Measurements from ENCODE around the gene ARHGEF2. TPM values are rescaled to one million over a fixed set of nuclear protein-coding genes. Genes with fewer than 3 reads are reported as not detected.

The ARHGEF2 gene
- total RNA-seq (2014; rRNA removed; shearing (Covaris generic)) (136 and 139 TPM in 2 replicates), polyA plus RNA-seq (2016; fragmentation: Nextera tagmentation; extraction: Ambion mirVana) (76.7 and 77.7 TPM in 2 replicates)

GRCh38 chr1:155978325-155978972, at the start of gene ARHGEF2:
Gene ARHGEF2 (minus strand): TSS chr1:155978547. CDS start chr1:155978427, 120 bp downstream.
- peak; percentile 74 for DNase-seq
- Histone ChIP-seq H4K20me1 (ENCODE audit: insufficient read depth) (0 out of 2 replicates have a peak, but pooled peaks cover 4% of the 10 kb centered on the region), H3K27me3 (replicated peaks; ENCODE audit: insufficient read depth) (no peaks in the 10 kb centered on the region), H3K9me3 (ENCODE audit: low read depth) (no peaks in the 10 kb centered on the region), H2AFZ (no peak within 1 kb of the TSS), H3K79me2 (ENCODE audit: insufficient read depth) (peaks cover 98% of the 10 kb centered on the region), H3K27ac (peak within 1 kb of the TSS; percentile 96), H3K9ac (peak within 1 kb of the TSS; percentile 97), H3K36me3 (ENCODE audit: low read depth) (0 out of 2 replicates have a peak, but pooled peaks cover 2% of the 10 kb centered on the region), H3K4me1 (ENCODE audit: insufficient read depth) (peaks cover 41% of the 10 kb centered on the region), H3K4me3 (peak within 1 kb of the TSS; percentile 94), H3K9me2 (ENCODE audit: insufficient read depth) (no peaks in the 10 kb centered on the region), H3K4me2 (ENCODE audit: unreplicated experiment) (peak within 1 kb of the TSS; percentile 97), H3F3A (ENCODE audit: insufficient read depth) (peaks cover 59% of the 10 kb centered on the region)
- in situ Hi-C loops (cut with MboI) = no loop called here
- no peak for TF ChIP-seq EZH2 (IDR thresholded peaks at IDR 0.05; ENCODE audit: insufficient read depth, poor library complexity, severe bottlenecking)
- WGBS, 2 experiments (ENCODE audit: low coverage in 1 of 2, low lambda C conversion rate in 2 of 2, missing lambda C conversion rate in 2 of 2) = 0 to 1% methylated on average over 11 to 39 of the region's 52 CpGs

DNA sequence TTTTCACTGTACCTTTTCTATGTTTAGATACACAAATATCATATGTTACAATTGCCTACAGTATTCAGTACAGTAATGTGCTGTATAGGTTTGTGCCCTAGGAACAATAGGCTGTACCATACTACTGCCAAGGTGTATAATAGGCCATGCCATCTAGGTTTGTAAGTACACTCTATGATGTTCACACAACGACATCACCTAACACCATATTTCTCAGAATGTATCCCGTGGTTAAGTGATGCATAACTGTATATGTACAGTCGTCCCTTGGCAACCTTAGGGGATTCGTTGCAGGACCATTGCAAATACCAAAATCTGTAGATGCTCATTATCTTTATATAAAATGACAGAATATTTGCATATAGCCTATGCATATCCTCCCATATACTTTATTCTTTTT, 48.2 kb upstream of the ARHGEF2 start:
- no peak overlapping the region for H3K27ac ChIP-seq
- DNase-seq = no peak
- H3K9ac ChIP-seq = no peak overlapping the region
- no peaks in the 10 kb centered on the region for H3F3A ChIP-seq (ENCODE audit: insufficient read depth)
- H3K4me3 ChIP-seq = no peak overlapping the region
- H2AFZ ChIP-seq = no peak overlapping the region
- no peaks in the 10 kb centered on the region for H3K4me1 ChIP-seq (ENCODE audit: insufficient read depth)
- in situ Hi-C loops (cut with MboI) = no loop called here
- no peaks in the 10 kb centered on the region for H3K9me3 ChIP-seq (ENCODE audit: low read depth)
- H3K36me3 ChIP-seq (ENCODE audit: low read depth) = no peaks in the 10 kb centered on the region
- H4K20me1 ChIP-seq (ENCODE audit: insufficient read depth) = no peaks in the 10 kb centered on the region
- H3K27me3 ChIP-seq (replicated peaks; ENCODE audit: insufficient read depth) = no peaks in the 10 kb centered on the region
- no peaks in the 10 kb centered on the region for H3K79me2 ChIP-seq (ENCODE audit: insufficient read depth)
- whole genome bisulfite sequencing, 2 experiments (ENCODE audit: low coverage in 1 of 2, low lambda C conversion rate in 2 of 2, missing lambda C conversion rate in 2 of 2) = 80 to 85% methylated on average over 4 of the region's 4 CpGs
- H3K9me2 ChIP-seq (ENCODE audit: insufficient read depth) = no peaks in the 10 kb centered on the region
- no peak overlapping the region for H3K4me2 ChIP-seq (ENCODE audit: unreplicated experiment)
- TF ChIP-seq EZH2phosphoT487 (IDR thresholded peaks at IDR 0.05; ENCODE audit: insufficient read depth, low read depth) (no peak), EZH2 (IDR thresholded peaks at IDR 0.05; ENCODE audit: insufficient read depth, poor library complexity, severe bottlenecking) (no peak)

GRCh38 chr1:156025876-156026275, 47.5 kb upstream of the ARHGEF2 start:
- Histone ChIP-seq H3K4me1 (ENCODE audit: insufficient read depth) (no peaks in the 10 kb centered on the region), H3K9ac (no peak overlapping the region), H4K20me1 (ENCODE audit: insufficient read depth) (no peaks in the 10 kb centered on the region), H3K4me2 (ENCODE audit: unreplicated experiment) (no peak overlapping the region), H3K27me3 (replicated peaks; ENCODE audit: insufficient read depth) (no peaks in the 10 kb centered on the region), H2AFZ (no peak overlapping the region), H3K9me2 (ENCODE audit: insufficient read depth) (no peaks in the 10 kb centered on the region), H3F3A (ENCODE audit: insufficient read depth) (no peaks in the 10 kb centered on the region), H3K9me3 (ENCODE audit: low read depth) (no peaks in the 10 kb centered on the region), H3K36me3 (ENCODE audit: low read depth) (no peaks in the 10 kb centered on the region), H3K27ac (no peak overlapping the region), H3K4me3 (no peak overlapping the region), H3K79me2 (ENCODE audit: insufficient read depth) (no peaks in the 10 kb centered on the region)
- TF ChIP-seq EZH2 (IDR thresholded peaks at IDR 0.05; ENCODE audit: insufficient read depth, poor library complexity, severe bottlenecking) (no peak), EZH2phosphoT487 (IDR thresholded peaks at IDR 0.05; ENCODE audit: insufficient read depth, low read depth) (no peak)
- in situ Hi-C loops (cut with MboI) = no loop called here
- WGBS, 2 experiments (ENCODE audit: low coverage in 1 of 2, low lambda C conversion rate in 2 of 2, missing lambda C conversion rate in 2 of 2) = 36 to 55% methylated on average over 9 of the region's 9 CpGs
- DNase-seq = peak; percentile 32

GRCh38 chr1:156024801-156025200, 46.5 kb upstream of the ARHGEF2 start:
- TF ChIP-seq EZH2 (IDR thresholded peaks at IDR 0.05; ENCODE audit: insufficient read depth, poor library complexity, severe bottlenecking) = no peak
- TF ChIP-seq EZH2phosphoT487 (IDR thresholded peaks at IDR 0.05; ENCODE audit: insufficient read depth, low read depth) = no peak
- H3F3A ChIP-seq (ENCODE audit: insufficient read depth) = no peaks in the 10 kb centered on the region
- in situ Hi-C loops (cut with MboI) = no loop called here
- WGBS, 2 experiments (ENCODE audit: low coverage in 1 of 2, low lambda C conversion rate in 2 of 2, missing lambda C conversion rate in 2 of 2) = 64 to 79% methylated on average over 5 of the region's 5 CpGs
- H3K4me3 ChIP-seq = no peak overlapping the region
- H3K4me1 ChIP-seq (ENCODE audit: insufficient read depth) = 0 out of 2 replicates have a peak, but pooled peaks cover 1% of the 10 kb centered on the region
- H2AFZ ChIP-seq = no peak overlapping the region
- H3K9me3 ChIP-seq (ENCODE audit: low read depth) = no peaks in the 10 kb centered on the region
- peaks cover 9% of the 10 kb centered on the region for H3K79me2 ChIP-seq (ENCODE audit: insufficient read depth)
- H3K36me3 ChIP-seq (ENCODE audit: low read depth) = no peaks in the 10 kb centered on the region
- no peaks in the 10 kb centered on the region for H3K9me2 ChIP-seq (ENCODE audit: insufficient read depth)
- H3K27ac ChIP-seq = no peak overlapping the region
- H3K9ac ChIP-seq = no peak overlapping the region
- no peaks in the 10 kb centered on the region for H4K20me1 ChIP-seq (ENCODE audit: insufficient read depth)
- DNase-seq = no peak
- no peak overlapping the region for H3K4me2 ChIP-seq (ENCODE audit: unreplicated experiment)
- H3K27me3 ChIP-seq (replicated peaks; ENCODE audit: insufficient read depth) = no peaks in the 10 kb centered on the region

Data from GM23248 (cell line).